Loucy (cell line): ENCODE measurements around the gene NHEJ1.

Source experiments
- EZH2phosphoT487 ChIP-seq: fragments of 200-600 bp; IDR thresholded peaks from 2 replicates; pipeline ENCODE4 v1.6.1; 2018; ENCODE audit warnings: antibody characterized with exemption, mild to moderate bottlenecking, moderate library complexity, borderline replicate concordance
- TF ChIP-seq, protein P1 (sequence below): fragments of 200-600 bp; sonication (generic); conservative IDR thresholded peaks from 2 replicates; pipeline ENCODE4 v1.5.1; 2014; ENCODE audit warnings: mild to moderate bottlenecking, antibody characterized with exemption, low read length

DNA sequence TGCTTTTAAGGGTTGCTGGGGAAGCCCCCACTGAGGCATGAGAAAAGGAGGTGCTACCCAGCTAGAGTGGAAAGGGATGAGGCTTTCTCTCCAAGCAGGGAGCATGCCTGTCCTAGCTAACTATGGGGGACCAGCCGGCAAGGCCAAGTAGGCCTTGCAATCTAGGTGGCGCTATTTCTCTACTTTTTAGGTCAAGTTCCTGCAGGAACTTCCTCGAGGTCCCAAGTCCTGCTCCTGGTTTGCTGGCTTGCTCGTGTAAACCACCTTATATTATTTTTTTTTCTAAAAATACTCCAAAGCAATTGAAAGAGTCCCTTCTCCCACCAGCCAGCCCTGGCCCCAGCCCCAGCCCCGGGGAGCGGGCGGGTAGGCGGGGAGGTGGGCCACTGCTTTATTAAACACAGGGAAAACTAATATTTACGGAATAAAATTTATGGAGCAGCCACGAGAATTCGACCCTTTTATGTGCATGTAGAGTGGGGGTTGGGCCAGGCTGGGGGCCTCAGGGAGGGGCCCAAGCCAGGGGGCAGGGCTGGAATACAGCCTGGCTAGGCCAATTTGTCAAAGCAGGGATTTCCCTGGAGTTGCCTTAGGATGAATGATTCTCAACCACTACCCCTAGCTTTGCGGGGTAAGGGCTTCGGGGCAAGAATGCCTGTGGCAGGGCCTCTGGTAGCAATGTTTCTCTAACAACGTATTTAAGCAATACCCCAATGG is 87.0 kb downstream of the NHEJ1 start:
- TF ChIP-seq, protein P1, sequence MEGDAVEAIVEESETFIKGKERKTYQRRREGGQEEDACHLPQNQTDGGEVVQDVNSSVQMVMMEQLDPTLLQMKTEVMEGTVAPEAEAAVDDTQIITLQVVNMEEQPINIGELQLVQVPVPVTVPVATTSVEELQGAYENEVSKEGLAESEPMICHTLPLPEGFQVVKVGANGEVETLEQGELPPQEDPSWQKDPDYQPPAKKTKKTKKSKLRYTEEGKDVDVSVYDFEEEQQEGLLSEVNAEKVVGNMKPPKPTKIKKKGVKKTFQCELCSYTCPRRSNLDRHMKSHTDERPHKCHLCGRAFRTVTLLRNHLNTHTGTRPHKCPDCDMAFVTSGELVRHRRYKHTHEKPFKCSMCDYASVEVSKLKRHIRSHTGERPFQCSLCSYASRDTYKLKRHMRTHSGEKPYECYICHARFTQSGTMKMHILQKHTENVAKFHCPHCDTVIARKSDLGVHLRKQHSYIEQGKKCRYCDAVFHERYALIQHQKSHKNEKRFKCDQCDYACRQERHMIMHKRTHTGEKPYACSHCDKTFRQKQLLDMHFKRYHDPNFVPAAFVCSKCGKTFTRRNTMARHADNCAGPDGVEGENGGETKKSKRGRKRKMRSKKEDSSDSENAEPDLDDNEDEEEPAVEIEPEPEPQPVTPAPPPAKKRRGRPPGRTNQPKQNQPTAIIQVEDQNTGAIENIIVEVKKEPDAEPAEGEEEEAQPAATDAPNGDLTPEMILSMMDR: peak; percentile 85
- TF ChIP-seq EZH2phosphoT487: no peak
